Trophoblast cell (in vitro differentiated cells and primary cell): ENCODE measurements around the gene DGKB.

Source experiments
- DNase-seq, 2 donors: peaks; one replicate each; pipeline ENCODE4 v3.0.0-alpha.2; 2016
- H2AFZ ChIP-seq: 2 replicates; pipeline ENCODE4 v1.6.1; 2013; ENCODE audit warnings: low read length, moderate library complexity, mild to moderate bottlenecking; ENCODE audit not compliant: insufficient read depth, poor library complexity
- H2AK5ac ChIP-seq: 2 replicates; pipeline ENCODE4 v1.6.1; 2013; ENCODE audit warnings: mild to moderate bottlenecking, low read length
- H2BK120ac ChIP-seq: 2 replicates; pipeline ENCODE4 v1.6.1; 2013; ENCODE audit warnings: low read length, mild to moderate bottlenecking, moderate library complexity; ENCODE audit not compliant: insufficient read depth, poor library complexity
- H2BK12ac ChIP-seq: 2 replicates; pipeline ENCODE4 v1.6.1; 2013; ENCODE audit warnings: mild to moderate bottlenecking, low read length, moderate library complexity
- H2BK5ac ChIP-seq: 2 replicates; pipeline ENCODE4 v1.6.1; 2013; ENCODE audit warnings: low read length, low read depth, moderate library complexity, mild to moderate bottlenecking; ENCODE audit not compliant: poor library complexity
- H3K14ac ChIP-seq: 2 replicates; pipeline ENCODE4 v1.6.1; 2013; ENCODE audit warnings: mild to moderate bottlenecking, low read length
- H3K18ac ChIP-seq: 2 replicates; pipeline ENCODE4 v1.6.1; 2013; ENCODE audit warnings: mild to moderate bottlenecking, low read length
- H3K23ac ChIP-seq: 2 replicates; pipeline ENCODE4 v1.6.1; 2013; ENCODE audit warnings: low read length
- H3K27ac ChIP-seq: 2 replicates; pipeline ENCODE4 v1.5.1; 2013; ENCODE audit warnings: low read depth, mild to moderate bottlenecking, inconsistent platforms, low read length, moderate library complexity
- H3K27me3 ChIP-seq: 2 replicates; pipeline ENCODE4 v1.6.1; 2013; ENCODE audit warnings: inconsistent platforms, mild to moderate bottlenecking, low read length, moderate library complexity; ENCODE audit not compliant: insufficient read depth
- H3K36me3 ChIP-seq, 2 experiments: 1 replicate in 1 of 2; 2 replicates in 1 of 2; pipeline ENCODE4 v1.6.1; 2013; ENCODE audit warnings: low read length in 2 of 2, mild to moderate bottlenecking in 2 of 2, moderate library complexity in 1 of 2; ENCODE audit not compliant: insufficient read depth in 2 of 2, control insufficient read depth in 1 of 2
- H3K4ac ChIP-seq: 2 replicates; pipeline ENCODE4 v1.6.1; 2013; ENCODE audit warnings: low read depth, mild to moderate bottlenecking, low read length, moderate library complexity
- H3K4me1 ChIP-seq, 2 experiments: 1 replicate in 1 of 2; 2 replicates in 1 of 2; pipeline ENCODE4 v1.6.1; 2013; ENCODE audit warnings: low read length in 2 of 2, mild to moderate bottlenecking in 2 of 2, moderate library complexity in 1 of 2; ENCODE audit not compliant: insufficient read depth in 2 of 2, control insufficient read depth in 1 of 2
- H3K4me2 ChIP-seq: 2 replicates; pipeline ENCODE4 v1.6.1; 2013; ENCODE audit warnings: inconsistent platforms, mild to moderate bottlenecking, low read length, moderate library complexity
- H3K4me3 ChIP-seq: 2 replicates; pipeline ENCODE4 v1.5.1; 2013; ENCODE audit warnings: mild to moderate bottlenecking, low read depth, low read length, inconsistent platforms
- H3K79me1 ChIP-seq: one replicate; pipeline ENCODE4 v1.6.1; 2013; ENCODE audit warnings: low read length
- H3K79me2 ChIP-seq: 2 replicates; pipeline ENCODE4 v1.6.1; 2013; ENCODE audit warnings: low read length, mild to moderate bottlenecking; ENCODE audit not compliant: control insufficient read depth, insufficient read depth, poor library complexity
- H3K9ac ChIP-seq: 2 replicates; pipeline ENCODE4 v1.6.1; 2013; ENCODE audit warnings: mild to moderate bottlenecking, low read length
- H3K9me3 ChIP-seq: 2 replicates; pipeline ENCODE4 v1.6.1; 2013; ENCODE audit warnings: low read depth, mild to moderate bottlenecking, control low read depth, inconsistent platforms, low read length; ENCODE audit not compliant: insufficient read depth
- H4K12ac ChIP-seq: 2 replicates; pipeline ENCODE4 v1.6.1; 2013; ENCODE audit warnings: low read depth, mild to moderate bottlenecking, low read length, moderate library complexity
- H4K8ac ChIP-seq: 2 replicates; pipeline ENCODE4 v1.6.1; 2013; ENCODE audit warnings: low read depth, mild to moderate bottlenecking, low read length, moderate library complexity
- H4K91ac ChIP-seq: one replicate; pipeline ENCODE4 v1.6.1; 2013; ENCODE audit warnings: low read depth, mild to moderate bottlenecking, low read length, moderate library complexity
- WGBS: extraction: QIAGEN DNeasy Blood & Tissue Kit; methylation state at CpG from one replicate; pipeline ENCODE4 v1.1.7; 2013; ENCODE audit warnings: missing lambda C conversion rate; ENCODE audit not compliant: insufficient read length, insufficient coverage; ENCODE audit errors: extremely low coverage; 5-methylcytosine and 5-hydroxymethylcytosine counted together

The DGKB gene

GRCh38 chr7:14762561-14762960 is 140.0 kb downstream of the DGKB start:
- Histone ChIP-seq H3K79me2 (no peaks in the 10 kb centered on the region), H3K4me1 (no peaks in the 10 kb centered on the region), H4K12ac (no peak overlapping the region), H3K4ac (no peak overlapping the region), H3K4me2 (no peak overlapping the region), H3K36me3 (no peaks in the 10 kb centered on the region), H2AFZ (no peak overlapping the region), H3K27me3 (no peaks in the 10 kb centered on the region), H3K14ac (no peak overlapping the region), H2AK5ac (no peak overlapping the region), H3K9ac (no peak overlapping the region), H2BK12ac (no peak overlapping the region), H3K23ac (no peak overlapping the region), H4K8ac (no peak overlapping the region), H3K18ac (no peak overlapping the region), H3K27ac (no peak overlapping the region), H2BK5ac (no peak overlapping the region), H3K79me1 (no peaks in the 10 kb centered on the region), H2BK120ac (no peak overlapping the region), H4K91ac (no peak overlapping the region), H3K4me3 (no peak overlapping the region), H3K9me3 (no peaks in the 10 kb centered on the region)
- no peak for DNase-seq
- WGBS: no CpG with 5 or more reads among the region's 1 CpG

DNA sequence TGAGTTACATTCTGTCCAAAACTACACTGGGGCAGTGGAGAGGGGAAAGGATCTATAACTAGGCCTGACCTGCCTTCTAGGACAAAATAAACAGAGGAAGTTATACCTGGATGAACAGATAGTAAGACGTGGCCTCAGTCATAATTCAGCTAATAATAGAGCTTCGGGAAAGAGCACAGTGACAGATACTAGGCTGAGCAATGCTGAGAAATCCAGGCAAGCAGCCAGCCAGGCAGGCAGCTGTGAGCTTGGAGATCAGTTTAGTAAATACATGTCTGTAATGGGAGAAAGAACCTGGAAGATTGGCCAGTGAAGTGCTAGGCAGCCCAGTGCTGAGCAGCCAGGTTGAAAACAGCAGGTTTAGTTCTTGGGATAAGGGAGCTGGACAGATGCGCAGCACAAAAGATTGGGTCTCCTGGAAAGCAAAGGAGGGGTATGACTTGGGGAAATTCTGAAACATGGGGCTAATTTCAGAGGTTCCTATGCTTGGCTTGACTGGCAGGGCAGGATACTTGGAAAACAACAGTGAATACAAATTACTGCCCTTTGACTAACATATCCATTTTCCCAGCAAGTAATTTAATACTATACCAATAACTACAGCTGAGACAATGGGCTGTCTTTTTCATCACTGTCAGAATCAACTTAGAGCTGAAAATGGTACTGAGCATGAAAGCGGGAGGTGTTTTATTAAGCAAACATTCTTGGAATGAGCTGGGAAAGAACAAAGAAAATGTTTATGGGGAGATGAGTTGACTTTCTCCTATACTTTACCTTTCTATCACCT is 140.8 kb downstream of the DGKB start:
- H2BK12ac ChIP-seq: no peak overlapping the region
- no peak overlapping the region for H3K18ac ChIP-seq
- no peak overlapping the region for H3K23ac ChIP-seq
- no peak overlapping the region for H2AK5ac ChIP-seq
- no peak overlapping the region for H4K91ac ChIP-seq
- H3K9ac ChIP-seq: no peak overlapping the region
- H3K36me3 ChIP-seq: no peaks in the 10 kb centered on the region
- H3K79me1 ChIP-seq: no peaks in the 10 kb centered on the region
- no peak overlapping the region for H2AFZ ChIP-seq
- no peak overlapping the region for H4K8ac ChIP-seq
- no peaks in the 10 kb centered on the region for H3K4me1 ChIP-seq
- no peak overlapping the region for H3K4me2 ChIP-seq
- no peak overlapping the region for H3K27ac ChIP-seq
- H4K12ac ChIP-seq: no peak overlapping the region
- WGBS: no CpG with 5 or more reads among the region's 4 CpGs
- H3K4me3 ChIP-seq: no peak overlapping the region
- no peak overlapping the region for H2BK5ac ChIP-seq
- no peak for DNase-seq
- no peak overlapping the region for H3K4ac ChIP-seq
- no peak overlapping the region for H2BK120ac ChIP-seq
- H3K14ac ChIP-seq: no peak overlapping the region
- H3K27me3 ChIP-seq: no peaks in the 10 kb centered on the region
- no peaks in the 10 kb centered on the region for H3K79me2 ChIP-seq
- no peaks in the 10 kb centered on the region for H3K9me3 ChIP-seq

GRCh38 chr7:14760730-14761478 is 141.6 kb downstream of the DGKB start:
- Histone ChIP-seq H3K4me1 (no peaks in the 10 kb centered on the region), H3K4me2 (no peak overlapping the region), H2AFZ (no peak overlapping the region), H2BK12ac (no peak overlapping the region), H3K27ac (no peak overlapping the region), H4K12ac (no peak overlapping the region), H2BK120ac (no peak overlapping the region), H3K23ac (no peak overlapping the region), H2AK5ac (no peak overlapping the region), H3K79me1 (no peaks in the 10 kb centered on the region), H3K9ac (no peak overlapping the region), H3K27me3 (no peaks in the 10 kb centered on the region), H3K36me3 (no peaks in the 10 kb centered on the region), H3K14ac (no peak overlapping the region), H3K79me2 (no peaks in the 10 kb centered on the region), H3K4ac (no peak overlapping the region), H3K9me3 (no peaks in the 10 kb centered on the region), H4K91ac (no peak overlapping the region), H3K18ac (no peak overlapping the region), H4K8ac (no peak overlapping the region), H3K4me3 (no peak overlapping the region), H2BK5ac (no peak overlapping the region)
- WGBS: no CpG with 5 or more reads among the region's 3 CpGs
- DNase-seq: no peak

GRCh38 chr7:14759785-14760184 is 142.8 kb downstream of the DGKB start:
- Histone ChIP-seq H3K79me2 (no peaks in the 10 kb centered on the region), H2AK5ac (no peak overlapping the region), H3K4me1 (no peaks in the 10 kb centered on the region), H3K27me3 (no peaks in the 10 kb centered on the region), H2AFZ (no peak overlapping the region), H3K23ac (no peak overlapping the region), H3K27ac (no peak overlapping the region), H4K12ac (no peak overlapping the region), H3K18ac (no peak overlapping the region), H2BK120ac (no peak overlapping the region), H4K91ac (no peak overlapping the region), H2BK5ac (no peak overlapping the region), H3K9me3 (no peaks in the 10 kb centered on the region), H3K4ac (no peak overlapping the region), H3K4me2 (no peak overlapping the region), H3K36me3 (no peaks in the 10 kb centered on the region), H3K14ac (no peak overlapping the region), H2BK12ac (no peak overlapping the region), H3K9ac (no peak overlapping the region), H3K4me3 (no peak overlapping the region), H3K79me1 (no peaks in the 10 kb centered on the region), H4K8ac (no peak overlapping the region)
- no peak for DNase-seq
- WGBS: no CpG with 5 or more reads among the region's 5 CpGs
